Measurements from ENCODE around the gene PRUNE2.
"Not testable (repeated sequence)": the region's sequence is repeated elsewhere in the genome, so short reads cannot be mapped to it uniquely, and the experiment has no call there.

The PRUNE2 gene

GRCh38 chr9:76687861-76688391, 218.0 kb downstream of the PRUNE2 start:
- Mint-ChIP-seq H3K36me3 (ENCODE audit: low read depth) (no peaks in the 10 kb centered on the region), H3K4me3 (no peak overlapping the region), H3K27ac (peak overlapping the region; percentile 66), H3K27me3 (peaks cover 49% of the 10 kb centered on the region), H3K9me3 (no peaks in the 10 kb centered on the region), H3K4me1 (ENCODE audit: low read depth) (peaks cover 26% of the 10 kb centered on the region)
- no peak for DNase-seq

- no peak for DNase-seq
- Mint-ChIP-seq H3K9me3 (no peaks in the 10 kb centered on the region), H3K36me3 (ENCODE audit: low read depth) (no peaks in the 10 kb centered on the region), H3K27me3 (peaks cover 37% of the 10 kb centered on the region), H3K27ac (no peak overlapping the region), H3K4me1 (ENCODE audit: low read depth) (peaks cover 18% of the 10 kb centered on the region), H3K4me3 (no peak overlapping the region)
These were observed 219.2 kb downstream of the PRUNE2 start for GRCh38 chr9:76686756-76687155.

- no peak for DNase-seq
- Mint-ChIP-seq H3K4me3 (no peak overlapping the region), H3K27me3 (peaks cover 17% of the 10 kb centered on the region), H3K27ac (no peak overlapping the region), H3K4me1 (ENCODE audit: low read depth) (peaks cover 26% of the 10 kb centered on the region), H3K9me3 (no peaks in the 10 kb centered on the region), H3K36me3 (ENCODE audit: low read depth) (no peaks in the 10 kb centered on the region)
These were observed 221.7 kb downstream of the PRUNE2 start for GRCh38 chr9:76684213-76684612.

GRCh38 chr9:76681556-76681955, 224.4 kb downstream of the PRUNE2 start:
- Mint-ChIP-seq H3K4me3 (no peak overlapping the region), H3K4me1 (ENCODE audit: low read depth) (peaks cover 10% of the 10 kb centered on the region), H3K9me3 (no peaks in the 10 kb centered on the region), H3K36me3 (ENCODE audit: low read depth) (no peaks in the 10 kb centered on the region), H3K27me3 (no peaks in the 10 kb centered on the region), H3K27ac (no peak overlapping the region)
- no peak for DNase-seq

- H3K4me1 Mint-ChIP-seq (ENCODE audit: low read depth), result peaks cover 10% of the 10 kb centered on the region
- H3K4me3 Mint-ChIP-seq, result no peak overlapping the region
- H3K9me3 Mint-ChIP-seq, result no peaks in the 10 kb centered on the region
- no peaks in the 10 kb centered on the region for H3K36me3 Mint-ChIP-seq (ENCODE audit: low read depth)
- H3K27me3 Mint-ChIP-seq, result no peaks in the 10 kb centered on the region
- no peak for DNase-seq
- H3K27ac Mint-ChIP-seq, result peak overlapping the region; percentile 0
These were observed 225.0 kb downstream of the PRUNE2 start for GRCh38 chr9:76680716-76681425.

GRCh38 chr9:76677481-76678055, 228.3 kb downstream of the PRUNE2 start:
- Mint-ChIP-seq H3K9me3 (no peaks in the 10 kb centered on the region), H3K27ac (no peak overlapping the region), H3K27me3 (no peaks in the 10 kb centered on the region), H3K4me3 (no peak overlapping the region), H3K4me1 (ENCODE audit: low read depth) (peaks cover 10% of the 10 kb centered on the region), H3K36me3 (ENCODE audit: low read depth) (no peaks in the 10 kb centered on the region)
- DNase-seq, result no peak

GRCh38 chr9:76676857-76677256, 229.1 kb downstream of the PRUNE2 start:
- no peak overlapping the region for H3K27ac Mint-ChIP-seq
- H3K4me3 Mint-ChIP-seq, result no peak overlapping the region
- no peaks in the 10 kb centered on the region for H3K9me3 Mint-ChIP-seq
- H3K27me3 Mint-ChIP-seq, result no peaks in the 10 kb centered on the region
- H3K4me1 Mint-ChIP-seq (ENCODE audit: low read depth), result peaks cover 10% of the 10 kb centered on the region
- H3K36me3 Mint-ChIP-seq (ENCODE audit: low read depth), result no peaks in the 10 kb centered on the region
- DNase-seq, result no peak

GRCh38 chr9:76667521-76667957, 238.4 kb downstream of the PRUNE2 start:
- H3K27ac Mint-ChIP-seq, result no peak overlapping the region
- H3K9me3 Mint-ChIP-seq, result no peaks in the 10 kb centered on the region
- peaks cover 10% of the 10 kb centered on the region for H3K27me3 Mint-ChIP-seq
- peaks cover 8% of the 10 kb centered on the region for H3K4me1 Mint-ChIP-seq (ENCODE audit: low read depth)
- no peaks in the 10 kb centered on the region for H3K36me3 Mint-ChIP-seq (ENCODE audit: low read depth)
- no peak overlapping the region for H3K4me3 Mint-ChIP-seq
- no peak for DNase-seq

- not testable (repeated sequence) for H3K9me3 Mint-ChIP-seq; H3K4me1 Mint-ChIP-seq (ENCODE audit: low read depth); H3K36me3 Mint-ChIP-seq (ENCODE audit: low read depth); H3K27me3 Mint-ChIP-seq; DNase-seq; H3K27ac Mint-ChIP-seq; H3K4me3 Mint-ChIP-seq
These were observed 239.9 kb downstream of the PRUNE2 start for GRCh38 chr9:76665966-76666365.

- no peaks in the 10 kb centered on the region for H3K9me3 Mint-ChIP-seq
- no peak for DNase-seq
- no peaks in the 10 kb centered on the region for H3K36me3 Mint-ChIP-seq (ENCODE audit: low read depth)
- no peak overlapping the region for H3K4me3 Mint-ChIP-seq
- no peak overlapping the region for H3K27ac Mint-ChIP-seq
- H3K27me3 Mint-ChIP-seq, result peaks cover 10% of the 10 kb centered on the region
- peaks cover 8% of the 10 kb centered on the region for H3K4me1 Mint-ChIP-seq (ENCODE audit: low read depth)
These were observed 240.5 kb downstream of the PRUNE2 start for GRCh38 chr9:76665458-76665857.

GRCh38 chr9:76664120-76664519, 241.8 kb downstream of the PRUNE2 start:
- H3K9me3 Mint-ChIP-seq, result no peaks in the 10 kb centered on the region
- no peak overlapping the region for H3K27ac Mint-ChIP-seq
- H3K4me3 Mint-ChIP-seq, result no peak overlapping the region
- H3K36me3 Mint-ChIP-seq (ENCODE audit: low read depth), result no peaks in the 10 kb centered on the region
- peaks cover 4% of the 10 kb centered on the region for H3K4me1 Mint-ChIP-seq (ENCODE audit: low read depth)
- DNase-seq, result no peak
- H3K27me3 Mint-ChIP-seq, result peaks cover 10% of the 10 kb centered on the region

GRCh38 chr9:76662476-76663281, 243.2 kb downstream of the PRUNE2 start:
- Mint-ChIP-seq H3K4me1 (ENCODE audit: low read depth) (peaks cover 10% of the 10 kb centered on the region), H3K4me3 (no peak overlapping the region), H3K27me3 (peaks cover 10% of the 10 kb centered on the region), H3K9me3 (no peaks in the 10 kb centered on the region), H3K27ac (no peak overlapping the region), H3K36me3 (ENCODE audit: low read depth) (no peaks in the 10 kb centered on the region)
- no peak for DNase-seq

GRCh38 chr9:76658510-76659231, 247.2 kb downstream of the PRUNE2 start:
- Mint-ChIP-seq H3K36me3 (ENCODE audit: low read depth) (no peaks in the 10 kb centered on the region), H3K9me3 (no peaks in the 10 kb centered on the region), H3K27me3 (no peaks in the 10 kb centered on the region), H3K27ac (no peak overlapping the region), H3K4me3 (no peak overlapping the region), H3K4me1 (ENCODE audit: low read depth) (peaks cover 20% of the 10 kb centered on the region)
- DNase-seq, result no peak

- H3K36me3 Mint-ChIP-seq (ENCODE audit: low read depth), result no peaks in the 10 kb centered on the region
- no peak for DNase-seq
- H3K9me3 Mint-ChIP-seq, result no peaks in the 10 kb centered on the region
- H3K4me3 Mint-ChIP-seq, result no peak overlapping the region
- H3K27me3 Mint-ChIP-seq, result no peaks in the 10 kb centered on the region
- no peak overlapping the region for H3K27ac Mint-ChIP-seq
- H3K4me1 Mint-ChIP-seq (ENCODE audit: low read depth), result peaks cover 19% of the 10 kb centered on the region
These were observed 248.6 kb downstream of the PRUNE2 start for GRCh38 chr9:76657265-76657664.

Data from activated T-cell treated with anti-CD3 and anti-CD28 coated beads, Interleukin-2, amount 50 U/mL, for 24 hours (primary cell).